GM12892 (cell line): Measurements from ENCODE around the gene EFEMP2.

Experiments
- DNase-seq: peaks from one replicate; pipeline ENCODE4 v3.0.0; 2011; ENCODE audit not compliant: insufficient read length
- FAIRE-seq: peaks from 2 replicates; lab custom pipeline; 2011; peaks lifted over from hg19 to GRCh38; lab: Jason Lieb, UNC
- POLR2A ChIP-seq: IDR thresholded peaks from 2 replicates; pipeline ENCODE4 v1.6.1; 2011; ENCODE audit warnings: low read depth, low read length, control low read depth
- POLR2AphosphoS5 ChIP-seq: IDR thresholded peaks from 2 replicates; pipeline ENCODE4 v1.6.1; 2011; ENCODE audit warnings: low read depth, low read length, control low read depth
- TAF1 ChIP-seq: IDR thresholded peaks from 2 replicates; pipeline ENCODE4 v1.6.1; 2011; ENCODE audit warnings: low read depth, mild to moderate bottlenecking, control low read depth, low read length, borderline replicate concordance

Gene EFEMP2

DNA sequence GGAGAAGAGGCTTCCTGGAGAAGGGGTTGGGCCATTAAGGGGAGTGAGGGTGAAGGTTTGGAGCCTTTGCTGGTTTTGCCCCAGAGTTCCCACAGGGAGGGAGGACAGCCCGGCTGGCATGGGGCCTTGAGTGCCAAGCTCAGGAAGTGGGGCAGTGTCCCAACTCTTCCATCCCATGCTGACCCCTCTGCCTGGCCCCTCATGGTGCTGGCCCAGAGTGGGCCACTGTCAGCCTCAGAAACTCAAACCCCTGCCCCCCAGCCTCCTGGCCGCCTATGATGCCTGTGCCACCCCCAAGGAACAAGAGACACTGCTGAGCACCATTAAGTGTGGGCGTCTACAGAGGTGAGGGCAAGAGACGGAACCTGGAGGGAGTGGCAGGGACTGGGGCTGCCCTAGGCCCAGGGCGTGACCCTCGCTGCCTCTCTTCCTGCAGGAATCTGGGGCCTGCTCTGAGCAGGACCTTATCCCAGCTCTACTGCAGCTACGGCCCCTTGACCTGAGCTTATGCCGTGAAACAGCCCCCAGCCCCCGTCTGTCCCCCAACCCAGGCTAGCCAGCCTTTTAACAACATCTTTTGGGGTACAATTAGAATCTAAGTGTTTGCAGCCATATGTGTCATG lies 6.9 kb downstream of the EFEMP2 start:
- DNase-seq (no peak), FAIRE-seq (no peak)
- TF ChIP-seq POLR2AphosphoS5 (no peak), TAF1 (no peak), POLR2A (no peak)

DNA sequence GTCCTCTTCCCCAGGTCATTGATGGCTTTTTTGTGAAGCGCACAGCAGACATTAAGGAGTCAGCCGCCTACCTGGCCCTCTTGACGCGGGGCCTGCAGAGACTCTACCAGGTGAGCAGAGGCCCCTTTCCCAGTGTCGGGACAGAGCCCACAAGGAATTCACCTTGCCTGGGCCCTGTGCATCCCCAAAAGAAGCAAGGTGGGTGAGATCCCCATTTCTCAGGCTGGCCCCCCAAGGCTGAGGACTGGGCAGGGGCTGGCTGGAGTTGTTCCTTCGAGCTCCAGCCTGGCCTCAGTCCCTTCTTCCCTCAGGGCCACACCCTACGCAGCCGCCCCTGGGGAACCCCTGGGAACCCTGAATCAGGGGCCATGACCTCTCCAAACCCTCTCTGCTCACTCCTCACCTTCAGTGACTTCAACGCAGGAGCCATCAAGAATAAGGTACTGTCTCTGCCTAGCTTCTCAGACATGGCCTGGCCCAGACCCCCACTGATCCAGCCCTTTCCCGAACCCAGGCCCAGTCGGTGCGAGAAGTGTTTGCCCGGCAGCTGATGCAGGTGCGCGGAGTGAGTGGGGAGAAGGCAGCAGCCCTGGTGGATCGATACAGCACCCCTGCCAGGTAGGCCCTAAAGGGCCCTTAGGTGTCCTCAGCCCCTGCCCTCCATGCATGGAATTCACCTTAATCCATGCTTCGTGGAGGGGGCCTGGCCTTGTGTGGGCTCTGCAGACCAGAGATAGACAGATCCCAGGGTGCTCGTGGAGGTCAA lies 7.7 kb downstream of the EFEMP2 start:
- DNase-seq, result no peak
- FAIRE-seq, result no peak
- no peak for TF ChIP-seq POLR2AphosphoS5
- no peak for TF ChIP-seq TAF1

DNA sequence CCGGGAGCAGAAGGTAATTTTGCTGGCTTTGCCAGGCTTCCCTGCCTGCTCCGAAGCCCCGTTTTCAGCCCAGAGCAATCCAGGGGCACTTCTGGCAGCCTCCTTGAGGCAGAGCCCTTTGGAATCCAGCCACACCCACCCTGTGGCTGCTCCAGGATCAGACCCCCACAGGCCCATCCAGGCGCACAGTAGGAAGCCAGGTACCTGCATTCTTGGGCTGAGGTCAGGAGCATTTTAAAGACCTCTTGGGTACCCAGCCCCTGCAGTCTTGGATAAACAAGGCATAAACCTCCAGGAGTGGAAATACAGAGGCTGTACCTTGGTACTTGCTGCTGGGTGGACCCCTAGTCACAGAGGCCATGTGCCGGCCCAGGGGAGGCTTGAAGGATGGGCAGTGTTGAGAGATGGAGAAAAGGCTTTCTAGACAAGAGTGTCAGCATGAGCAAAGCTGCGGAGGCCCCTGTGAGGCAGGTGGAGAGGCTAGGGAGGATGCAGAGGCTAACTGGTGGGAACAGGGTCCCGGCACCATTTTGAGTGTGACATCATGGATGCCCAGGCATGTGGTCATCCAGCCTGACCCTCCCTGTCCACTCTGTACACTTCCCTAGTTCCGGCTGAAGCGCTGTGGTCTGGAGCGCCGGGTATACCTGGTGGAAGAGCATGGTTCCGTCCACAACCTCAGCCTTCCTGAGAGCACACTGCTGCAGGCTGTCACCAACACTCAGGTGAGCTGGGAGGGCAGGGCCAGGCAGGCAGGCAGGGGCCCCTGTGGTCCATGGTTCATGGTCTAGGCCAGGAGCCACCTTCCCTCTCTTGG lies 8.5 kb downstream of the EFEMP2 start:
- DNase-seq (no peak), FAIRE-seq (no peak)
- TF ChIP-seq POLR2AphosphoS5, result peak; percentile 15; the same call in 1 of the 2 replicates
- no peak for TF ChIP-seq TAF1
- 0 out of 2 replicates have a peak, but pooled peaks have one; percentile 5 for TF ChIP-seq POLR2A

DNA sequence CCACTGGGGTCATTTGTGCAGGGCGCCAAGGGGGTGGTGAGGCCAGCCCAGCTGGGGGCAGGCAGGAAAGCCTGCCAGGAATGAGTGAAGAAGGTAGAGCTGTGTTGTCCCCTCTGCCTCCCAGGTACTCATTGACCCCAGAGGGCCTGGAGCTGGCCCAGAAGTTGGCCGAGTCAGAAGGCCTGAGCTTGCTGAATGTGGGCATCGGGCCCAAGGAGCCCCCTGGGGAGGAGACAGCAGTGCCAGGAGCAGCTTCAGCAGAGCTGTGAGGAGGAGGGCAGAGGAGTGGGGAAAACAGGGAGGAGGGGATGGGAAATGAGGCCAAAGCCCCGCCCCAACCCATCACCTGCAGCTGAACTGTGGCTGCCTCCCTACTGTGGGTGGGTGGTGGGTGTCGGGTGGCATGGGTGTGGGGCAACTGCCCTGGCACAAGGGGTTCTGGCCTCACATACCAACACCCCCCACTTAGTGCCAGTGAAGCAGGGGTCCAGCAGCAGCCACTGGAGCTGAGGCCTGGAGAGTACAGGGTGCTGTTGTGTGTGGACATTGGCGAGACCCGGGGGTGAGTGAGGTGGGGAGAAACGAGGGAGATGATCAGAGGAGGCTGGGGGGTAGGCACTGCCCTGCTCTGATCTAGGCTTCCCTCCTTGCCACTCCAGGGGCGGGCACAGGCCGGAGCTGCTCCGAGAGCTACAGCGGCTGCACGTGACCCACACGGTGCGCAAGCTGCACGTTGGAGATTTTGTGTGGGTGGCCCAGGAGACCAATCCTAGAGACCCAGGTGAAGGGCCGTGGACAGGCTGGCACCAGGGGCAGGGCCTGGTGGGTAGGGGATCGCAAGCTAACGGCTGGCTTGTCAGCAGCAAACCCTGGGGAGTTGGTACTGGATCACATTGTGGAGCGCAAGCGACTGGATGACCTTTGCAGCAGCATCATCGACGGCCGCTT lies 9.4 kb downstream of the EFEMP2 start:
- peak; percentile 21; the same call in 1 of the 2 replicates for TF ChIP-seq POLR2AphosphoS5
- TF ChIP-seq POLR2A, result peak; percentile 48; the same call in 1 of the 2 replicates
- TF ChIP-seq TAF1, result no peak
- DNase-seq, result no peak
- no peak for FAIRE-seq

DNA sequence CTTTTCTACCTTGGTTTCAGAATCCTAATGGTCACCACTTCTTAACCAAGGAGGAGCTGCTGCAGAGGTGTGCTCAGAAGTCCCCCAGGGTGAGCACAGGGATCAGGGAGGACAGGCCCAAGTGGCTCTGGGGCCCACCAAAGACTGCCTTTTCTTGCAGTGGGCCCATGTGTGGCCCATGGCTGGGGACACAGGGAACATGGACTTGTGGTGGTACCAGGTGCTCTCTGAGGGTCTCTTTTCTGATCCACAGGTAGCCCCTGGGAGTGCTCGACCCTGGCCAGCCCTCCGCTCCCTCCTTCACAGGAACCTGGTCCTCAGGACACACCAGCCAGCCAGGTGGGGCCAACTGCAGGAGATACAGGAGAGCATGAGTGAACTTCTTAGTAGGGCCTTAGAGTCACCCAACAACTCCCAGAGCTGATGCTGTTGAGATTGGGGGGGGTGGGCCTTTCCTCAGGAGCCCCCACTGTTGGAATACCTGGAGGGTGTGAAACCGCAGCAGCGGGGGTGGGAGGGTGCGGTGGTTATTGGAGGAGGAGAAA lies 10.3 kb downstream of the EFEMP2 start:
- DNase-seq, result no peak
- TF ChIP-seq POLR2A (no peak), POLR2AphosphoS5 (no peak), TAF1 (no peak)

DNA sequence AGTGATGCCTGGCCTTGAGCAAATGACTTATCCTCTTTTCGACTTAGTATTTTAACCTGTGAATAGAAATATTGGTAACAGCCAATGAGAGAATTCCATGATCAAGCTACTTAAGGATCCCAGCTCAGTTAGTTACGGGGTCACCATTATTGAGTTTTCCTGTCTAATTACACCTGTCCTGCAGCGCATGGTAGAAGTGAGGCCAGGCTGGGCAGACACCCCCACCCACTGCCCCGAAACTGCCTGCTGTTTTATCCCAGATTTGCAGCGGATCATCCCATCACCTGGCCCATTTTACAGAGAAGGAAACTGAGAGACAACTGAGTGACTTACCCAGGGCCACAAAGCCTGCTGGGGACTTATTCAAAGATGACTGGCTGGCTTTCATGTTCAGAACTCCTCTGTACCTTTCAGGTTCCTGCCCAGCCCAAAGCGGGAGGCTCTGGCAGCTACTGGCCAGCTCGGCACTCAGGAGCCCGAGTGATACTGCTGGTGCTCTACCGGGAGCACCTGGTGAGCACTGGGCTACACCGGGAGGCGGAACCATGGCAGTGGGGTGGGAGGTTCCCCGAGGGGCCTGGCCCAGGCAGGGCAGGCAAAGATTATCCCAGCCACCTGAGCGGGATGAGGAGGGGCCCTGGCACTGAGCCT lies 10.9 kb downstream of the EFEMP2 start:
- FAIRE-seq (peak; percentile 56), DNase-seq (peak; percentile 7)
- TF ChIP-seq TAF1 (no peak), POLR2A (no peak), POLR2AphosphoS5 (no peak)

More for the DNA sequence above, 10.3 kb downstream of the EFEMP2 start:
- no peak for FAIRE-seq

DNA sequence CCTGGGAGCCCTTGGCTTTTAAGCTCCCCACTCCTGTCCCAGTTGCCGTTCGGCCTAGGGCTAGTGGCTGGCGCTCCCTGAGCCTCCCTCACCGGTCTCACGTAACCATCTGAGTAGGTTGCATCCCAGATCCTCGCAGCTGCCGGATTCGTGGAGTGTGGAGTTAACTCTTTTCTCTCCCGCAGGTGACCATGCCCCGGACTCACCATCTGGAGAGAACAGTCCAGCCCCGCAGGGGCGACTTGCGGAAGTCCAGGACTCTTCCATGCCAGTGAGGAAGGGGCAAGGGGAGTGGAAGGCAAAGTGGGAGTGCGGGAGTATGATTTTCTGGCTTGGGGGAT lies 11.5 kb downstream of the EFEMP2 start:
- TF ChIP-seq POLR2A (no peak), POLR2AphosphoS5 (no peak), TAF1 (no peak)
- FAIRE-seq, result no peak
- no peak for DNase-seq

DNA sequence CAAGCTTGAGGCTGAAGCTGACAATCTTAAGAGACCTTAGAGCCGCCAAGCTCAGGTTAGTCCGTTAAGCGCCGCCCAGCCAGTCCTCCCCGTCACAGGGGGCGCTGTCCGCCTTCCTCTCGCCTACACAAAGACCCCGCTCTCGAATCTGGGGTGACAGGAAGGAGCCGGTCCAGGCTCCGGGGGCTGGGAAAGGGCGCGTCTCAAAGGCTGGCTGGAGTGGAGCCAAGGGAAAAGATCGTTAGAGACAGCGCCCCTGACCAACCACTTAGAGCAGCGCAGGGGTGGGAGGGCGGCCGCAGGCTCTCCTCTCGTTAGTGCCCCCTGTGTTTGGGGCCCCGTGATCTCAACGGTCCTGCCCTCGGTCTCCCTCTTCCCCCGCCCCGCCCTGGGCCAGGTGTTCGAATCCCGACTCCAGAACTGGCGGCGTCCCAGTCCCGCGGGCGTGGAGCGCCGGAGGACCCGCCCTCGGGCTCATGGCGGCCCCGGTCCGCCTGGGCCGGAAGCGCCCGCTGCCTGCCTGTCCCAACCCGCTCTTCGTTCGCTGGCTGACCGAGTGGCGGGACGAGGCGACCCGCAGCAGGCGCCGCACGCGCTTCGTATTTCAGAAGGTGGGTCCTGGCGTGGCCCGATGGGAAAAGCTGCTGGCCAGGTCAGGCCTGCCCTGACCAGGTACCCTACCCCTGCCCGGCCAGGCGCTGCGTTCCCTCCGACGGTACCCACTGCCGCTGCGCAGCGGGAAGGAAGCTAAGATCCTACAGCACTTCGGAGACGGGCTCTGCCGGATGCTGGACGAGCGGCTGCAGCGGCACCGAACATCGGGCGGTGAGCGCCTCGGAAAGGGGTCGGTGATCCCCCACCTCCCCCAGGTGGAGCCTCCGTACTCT lies 12.1 kb downstream of the EFEMP2 start, which contains the start of gene MUS81:
Gene MUS81, plus strand, starts transcription at position 156 of the 887 bp plus-strand sequence. Its CDS starts 321 bp downstream, at position 477.
- no peak for FAIRE-seq
- DNase-seq, result peak; percentile 95
- TF ChIP-seq TAF1, result peak; percentile 69; the same call in 1 of the 2 replicates
- TF ChIP-seq POLR2A, result peak; percentile 69; the same call in 1 of the 2 replicates
- peak; percentile 28; the same call in 1 of the 2 replicates for TF ChIP-seq POLR2AphosphoS5

DNA sequence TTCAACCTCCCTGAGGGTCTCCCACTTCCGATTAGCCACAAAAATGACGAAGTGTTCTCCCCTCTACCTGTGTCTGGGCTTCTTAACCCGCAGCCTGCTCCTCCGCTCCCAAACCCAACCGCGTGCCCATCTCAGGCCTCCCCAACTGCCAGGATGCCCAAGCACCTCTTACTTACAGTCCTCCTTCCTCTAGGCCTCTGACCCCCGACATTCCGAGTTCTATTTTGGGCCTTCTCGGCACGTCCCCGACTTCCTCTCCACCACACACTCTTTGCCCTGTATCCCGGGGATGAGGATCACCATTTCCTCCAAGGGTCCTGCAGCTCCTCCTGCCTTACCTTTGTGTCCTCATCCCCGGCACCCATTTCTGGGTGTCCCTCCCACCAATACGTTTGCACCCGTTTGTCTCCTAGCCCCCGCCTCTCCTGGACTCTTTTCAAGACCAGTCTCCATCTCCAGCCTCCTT lies 12.8 kb downstream of the EFEMP2 start:
- DNase-seq (no peak), FAIRE-seq (no peak)
- TF ChIP-seq POLR2A (peak; percentile 56; the same call in 1 of the 2 replicates), POLR2AphosphoS5 (peak; percentile 89), TAF1 (no peak)
